ENCODE data around the gene GDF7.

GDF7 gene

GRCh38 chr2:20668871-20669475 is 2.0 kb downstream of the GDF7 start:
- H3K36me3 Mint-ChIP-seq (ENCODE audit: low read depth) = no peaks in the 10 kb centered on the region
- peaks cover 12% of the 10 kb centered on the region for H3K4me1 Mint-ChIP-seq
- no peak for DNase-seq

DNA sequence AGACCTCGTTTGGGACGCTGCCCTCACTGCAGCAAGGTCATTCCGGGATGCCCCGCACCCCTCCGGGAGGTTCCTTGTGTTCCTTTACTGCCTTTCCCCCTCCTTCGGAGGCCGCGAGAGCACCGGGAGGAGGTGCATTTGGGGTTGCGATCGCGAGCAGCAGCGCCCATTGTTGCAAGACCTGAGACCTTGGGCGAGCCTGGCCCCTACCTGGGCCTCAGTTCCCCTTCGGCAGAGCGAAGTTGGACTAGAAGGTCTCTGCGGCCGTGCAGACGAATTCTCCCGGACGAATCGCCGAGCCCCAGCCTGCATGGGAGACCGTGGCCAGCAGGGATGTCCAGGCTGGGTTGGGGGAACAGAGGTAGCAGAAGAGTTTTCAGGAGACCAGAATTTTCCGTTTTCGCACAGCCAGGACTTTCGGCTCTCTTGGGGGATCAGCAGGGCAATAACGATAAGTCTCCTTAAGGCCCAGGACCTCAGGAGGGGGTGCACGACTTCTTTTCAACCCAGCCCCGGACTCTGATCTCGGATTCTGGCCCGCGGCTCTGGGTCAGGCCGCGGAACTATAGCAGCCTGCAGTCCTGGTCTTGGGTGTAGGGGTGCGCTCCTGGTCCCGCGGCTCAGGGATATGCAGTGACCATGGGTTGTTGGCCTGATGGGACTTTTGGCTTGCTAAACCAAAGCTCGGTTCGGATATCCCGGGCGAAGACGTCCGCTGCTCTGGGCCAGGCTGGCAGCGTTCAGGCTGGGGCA is 2.8 kb downstream of the GDF7 start:
- peaks cover 64% of the 10 kb centered on the region for H3K27me3 Mint-ChIP-seq
- no peak overlapping the region for H3K4me3 Mint-ChIP-seq
- H3K9me3 Mint-ChIP-seq = no peaks in the 10 kb centered on the region
- no peak for DNase-seq
- no peak overlapping the region for H3K27ac Mint-ChIP-seq
- ATAC-seq = no peak
- peaks cover 12% of the 10 kb centered on the region for H3K4me1 Mint-ChIP-seq
- H3K36me3 Mint-ChIP-seq (ENCODE audit: low read depth) = no peaks in the 10 kb centered on the region

More at GRCh38 chr2:20668871-20669475, 2.0 kb downstream of the GDF7 start:
- no peak overlapping the region for H3K27ac Mint-ChIP-seq
- H3K4me3 Mint-ChIP-seq = no peak overlapping the region
- H3K27me3 Mint-ChIP-seq = peaks cover 71% of the 10 kb centered on the region
- H3K9me3 Mint-ChIP-seq = no peaks in the 10 kb centered on the region
- ATAC-seq = no peak

GRCh38 chr2:20670315-20671035 is 3.5 kb downstream of the GDF7 start:
- no peak overlapping the region for H3K27ac Mint-ChIP-seq
- H3K36me3 Mint-ChIP-seq (ENCODE audit: low read depth) = no peaks in the 10 kb centered on the region
- ATAC-seq (no peak), DNase-seq (no peak)
- peaks cover 11% of the 10 kb centered on the region for H3K4me1 Mint-ChIP-seq
- H3K27me3 Mint-ChIP-seq = peaks cover 56% of the 10 kb centered on the region
- H3K4me3 Mint-ChIP-seq = no peak overlapping the region
- H3K9me3 Mint-ChIP-seq = no peaks in the 10 kb centered on the region

- peaks cover 50% of the 10 kb centered on the region for H3K27me3 Mint-ChIP-seq
- ATAC-seq (no peak), DNase-seq (no peak)
- no peak overlapping the region for H3K27ac Mint-ChIP-seq
- H3K36me3 Mint-ChIP-seq (ENCODE audit: low read depth) = no peaks in the 10 kb centered on the region
- no peaks in the 10 kb centered on the region for H3K9me3 Mint-ChIP-seq
- H3K4me3 Mint-ChIP-seq = no peak overlapping the region
- H3K4me1 Mint-ChIP-seq = peaks cover 12% of the 10 kb centered on the region
Observed at GRCh38 chr2:20671036-20671735, 4.2 kb downstream of the GDF7 start.

GRCh38 chr2:20671736-20672080 is 4.8 kb downstream of the GDF7 start:
- no peaks in the 10 kb centered on the region for H3K9me3 Mint-ChIP-seq
- ATAC-seq (no peak), DNase-seq (no peak)
- H3K36me3 Mint-ChIP-seq (ENCODE audit: low read depth) = no peaks in the 10 kb centered on the region
- H3K27ac Mint-ChIP-seq = no peak overlapping the region
- peaks cover 46% of the 10 kb centered on the region for H3K27me3 Mint-ChIP-seq
- H3K4me3 Mint-ChIP-seq = no peak overlapping the region
- peaks cover 10% of the 10 kb centered on the region for H3K4me1 Mint-ChIP-seq

GRCh38 chr2:20672201-20672951 is 5.4 kb downstream of the GDF7 start:
- Mint-ChIP-seq H3K27me3 (peaks cover 45% of the 10 kb centered on the region), H3K9me3 (no peaks in the 10 kb centered on the region), H3K36me3 (ENCODE audit: low read depth) (no peaks in the 10 kb centered on the region), H3K4me1 (peaks cover 13% of the 10 kb centered on the region), H3K27ac (no peak overlapping the region), H3K4me3 (no peak overlapping the region)
- ATAC-seq (no peak), DNase-seq (no peak)

DNA sequence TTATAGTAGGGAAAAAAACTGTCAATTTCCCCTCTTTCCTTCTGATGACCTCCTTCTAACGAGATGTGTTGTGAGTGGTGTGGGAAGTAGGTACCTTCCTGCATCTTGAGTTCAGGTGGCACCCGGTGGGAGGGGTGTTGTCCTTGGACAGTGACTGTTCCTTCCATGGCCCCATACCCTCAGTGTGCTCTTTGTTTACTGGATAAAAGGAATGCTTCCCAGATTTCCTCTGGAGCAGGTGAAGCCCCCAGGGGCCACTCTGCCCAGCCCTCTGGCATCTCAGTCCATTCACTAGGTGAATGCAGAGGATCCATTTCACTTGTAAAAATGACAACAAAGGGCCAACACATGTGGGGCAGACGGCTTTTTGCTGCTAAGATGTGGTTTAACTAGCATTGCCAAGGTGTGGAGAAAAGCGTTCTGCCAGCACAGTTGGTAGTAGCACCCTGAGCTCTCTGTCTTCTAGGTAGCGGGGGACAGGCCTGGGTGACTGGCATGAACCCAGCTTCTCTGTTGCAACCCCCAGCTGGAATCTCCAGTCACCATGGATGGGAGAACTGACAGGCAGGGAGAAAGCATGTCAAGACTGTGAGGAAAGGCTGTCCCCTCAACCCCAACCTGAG is 6.9 kb downstream of the GDF7 start:
- Mint-ChIP-seq H3K9me3 (no peaks in the 10 kb centered on the region), H3K4me3 (no peak overlapping the region), H3K36me3 (ENCODE audit: low read depth) (no peaks in the 10 kb centered on the region), H3K27ac (no peak overlapping the region), H3K4me1 (peaks cover 11% of the 10 kb centered on the region), H3K27me3 (peaks cover 34% of the 10 kb centered on the region)
- ATAC-seq (no peak), DNase-seq (no peak)

DNA sequence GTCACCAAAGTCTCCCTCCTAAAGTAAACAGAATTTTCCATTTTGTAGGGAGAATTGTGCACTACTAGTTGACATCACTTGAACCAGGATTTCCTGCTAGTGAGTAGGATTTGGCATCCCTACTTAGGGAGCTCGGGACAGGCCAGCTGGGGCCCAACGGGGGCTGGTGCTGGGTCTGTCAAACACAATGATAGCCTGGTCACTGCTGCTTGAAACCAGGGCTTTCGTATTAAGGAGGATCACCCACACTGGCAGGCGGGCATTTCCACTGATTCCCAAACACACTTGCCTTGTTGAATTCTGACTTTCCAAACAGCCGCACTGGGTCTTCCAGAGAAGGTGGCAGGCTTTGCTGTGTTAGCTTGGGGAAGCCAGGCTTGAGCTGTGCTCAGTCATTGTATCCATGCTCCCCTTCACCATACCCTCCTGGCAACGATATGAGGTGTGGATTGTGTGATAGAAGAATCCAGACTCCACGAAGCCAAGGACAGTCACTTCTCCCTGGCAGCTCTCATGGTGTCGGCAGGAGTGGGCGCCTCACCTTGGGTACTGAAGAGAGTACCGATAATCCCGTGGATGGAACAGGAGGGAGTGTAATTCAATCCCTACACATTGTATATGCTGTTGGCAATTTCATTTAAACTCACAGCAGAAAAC is 7.5 kb downstream of the GDF7 start:
- H3K36me3 Mint-ChIP-seq (ENCODE audit: low read depth) = no peaks in the 10 kb centered on the region
- peaks cover 11% of the 10 kb centered on the region for H3K4me1 Mint-ChIP-seq
- H3K4me3 Mint-ChIP-seq = no peak overlapping the region
- H3K9me3 Mint-ChIP-seq = no peaks in the 10 kb centered on the region
- ATAC-seq (no peak), DNase-seq (no peak)
- H3K27me3 Mint-ChIP-seq = peaks cover 29% of the 10 kb centered on the region
- no peak overlapping the region for H3K27ac Mint-ChIP-seq

GRCh38 chr2:20674974-20675679 is 8.2 kb downstream of the GDF7 start:
- no peak overlapping the region for H3K4me3 Mint-ChIP-seq
- DNase-seq (no peak), ATAC-seq (no peak)
- H3K36me3 Mint-ChIP-seq (ENCODE audit: low read depth) = no peaks in the 10 kb centered on the region
- no peak overlapping the region for H3K27ac Mint-ChIP-seq
- peaks cover 23% of the 10 kb centered on the region for H3K27me3 Mint-ChIP-seq
- H3K4me1 Mint-ChIP-seq = peaks cover 8% of the 10 kb centered on the region
- no peaks in the 10 kb centered on the region for H3K9me3 Mint-ChIP-seq

DNA sequence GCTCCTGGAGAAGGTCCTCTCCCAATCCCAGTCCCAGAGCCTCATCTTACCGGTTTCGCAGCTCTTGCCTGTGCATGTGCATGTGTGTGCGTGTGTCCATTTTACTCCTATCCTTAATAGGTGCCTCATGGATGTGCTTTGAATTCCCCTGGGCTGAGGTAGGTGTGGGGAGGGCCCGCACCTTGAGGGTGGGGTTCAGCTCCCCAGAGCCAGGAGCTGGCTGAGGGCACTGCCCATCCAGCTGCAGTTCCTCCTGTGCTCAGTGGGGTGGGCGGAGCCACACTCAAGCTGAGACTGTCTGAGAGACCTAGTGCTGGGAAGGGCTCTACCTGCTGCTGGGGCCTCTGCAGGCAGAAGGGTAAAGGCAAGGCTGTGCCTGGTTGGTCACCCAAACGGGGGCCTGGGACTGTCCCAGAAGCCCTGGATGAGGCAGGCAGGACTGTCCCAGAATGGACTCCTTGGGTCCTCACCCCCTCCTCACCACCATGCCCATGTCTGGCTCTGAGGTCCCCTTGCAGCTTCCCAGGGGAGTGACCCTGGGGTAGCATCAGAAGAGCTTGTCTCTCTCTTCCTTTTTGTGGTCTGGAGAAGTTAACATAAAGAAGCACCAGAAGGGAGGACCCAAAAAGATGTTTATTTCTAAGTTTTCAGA is 8.9 kb downstream of the GDF7 start:
- Mint-ChIP-seq H3K9me3 (no peaks in the 10 kb centered on the region), H3K27me3 (peaks cover 21% of the 10 kb centered on the region), H3K4me3 (no peak overlapping the region)

GRCh38 chr2:20676353-20677215 is 9.6 kb downstream of the GDF7 start:
- H3K9me3 Mint-ChIP-seq = no peaks in the 10 kb centered on the region

More for the DNA sequence above, 8.9 kb downstream of the GDF7 start:
- ATAC-seq = peak; percentile 45
- H3K27ac Mint-ChIP-seq = no peak overlapping the region
- peaks cover 8% of the 10 kb centered on the region for H3K4me1 Mint-ChIP-seq
- H3K36me3 Mint-ChIP-seq (ENCODE audit: low read depth) = peaks cover 2% of the 10 kb centered on the region
- DNase-seq = no peak

More at GRCh38 chr2:20676353-20677215, 9.6 kb downstream of the GDF7 start:
- Mint-ChIP-seq H3K36me3 (ENCODE audit: low read depth) (peaks cover 2% of the 10 kb centered on the region), H3K4me1 (peaks cover 8% of the 10 kb centered on the region), H3K27ac (no peak overlapping the region), H3K4me3 (no peak overlapping the region), H3K27me3 (peaks cover 16% of the 10 kb centered on the region)
- no peak for ATAC-seq
- no peak for DNase-seq
